DOHH2 (cell line): Measurements from ENCODE around the gene DKKL1.

Source experiments
- CTCF ChIP-seq: fragments of 200-600 bp; sonication (generic); IDR thresholded peaks from one replicate; pipeline ENCODE4 v1.5.1; 2014; ENCODE audit warnings: antibody characterized with exemption, mild to moderate bottlenecking, low read depth, low read length; ENCODE audit not compliant: poor library complexity, severe bottlenecking
- EZH2phosphoT487 ChIP-seq: fragments of 200-600 bp; sonication (generic); IDR thresholded peaks from 2 replicates; pipeline ENCODE4 v1.6.1; 2017; ENCODE audit warnings: borderline replicate concordance, mild to moderate bottlenecking, antibody characterized with exemption, low read length, moderate library complexity, mixed read lengths

- TF ChIP-seq CTCF = no peak
- TF ChIP-seq EZH2phosphoT487 = no peak
Observed at GRCh38 chr19:49398001-49398615, 34.4 kb downstream of the DKKL1 start.
